HEK293 (cell line): ENCODE measurements around the gene TBX6.

Experiments used
- ZNF394 ChIP-seq: fragments of 450-650 bp; formaldehyde crosslinking; IDR thresholded peaks from 2 replicates; pipeline ENCODE4 v1.5.1; 2016; ENCODE audit warnings: missing biosample characterization, missing genetic modification characterization, mild to moderate bottlenecking, moderate library complexity, borderline replicate concordance
- TF ChIP-seq, protein P1 (sequence below): fragments of 450-650 bp; formaldehyde crosslinking; IDR thresholded peaks from 2 replicates; pipeline ENCODE4 v1.5.1; 2016; ENCODE audit warnings: missing biosample characterization, missing genetic modification characterization

DNA sequence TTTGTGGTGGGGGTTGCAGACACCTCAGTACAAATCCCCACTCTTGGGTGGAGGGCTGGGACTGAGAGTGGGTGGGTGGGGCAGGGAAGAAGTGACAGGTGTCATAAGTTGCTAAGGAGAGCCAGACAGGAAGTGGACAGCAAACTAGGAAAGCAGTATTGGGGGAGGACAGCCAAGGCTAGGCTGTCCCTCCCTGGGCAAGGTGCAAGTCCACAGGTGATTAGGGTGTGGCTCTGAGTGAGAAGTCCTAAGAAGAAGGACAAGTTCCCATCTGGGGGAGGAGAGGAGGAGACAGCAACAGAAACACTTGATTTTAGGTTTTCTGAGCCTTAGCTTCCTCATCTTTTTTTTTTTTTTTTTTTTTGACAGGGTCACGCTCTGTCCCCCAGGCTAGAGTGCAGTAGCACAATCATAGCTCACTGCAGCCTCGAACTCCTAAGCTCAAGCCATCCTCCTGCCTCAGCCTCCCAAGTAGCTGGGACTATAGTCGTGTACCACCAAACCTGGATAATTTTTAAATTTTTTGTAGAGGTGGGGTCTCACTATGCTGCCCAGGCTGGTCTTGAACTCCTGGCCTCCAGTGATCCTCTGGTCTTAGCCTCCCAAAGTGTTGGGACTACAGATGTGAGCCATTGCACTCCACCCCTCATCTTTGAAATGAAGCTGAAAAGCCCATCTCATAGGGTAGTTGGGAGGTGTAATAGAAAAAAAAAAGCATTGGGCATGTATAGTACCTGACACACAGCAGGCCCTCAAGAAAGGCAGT is 28.8 kb upstream of the TBX6 start:
- TF ChIP-seq, protein P1, sequence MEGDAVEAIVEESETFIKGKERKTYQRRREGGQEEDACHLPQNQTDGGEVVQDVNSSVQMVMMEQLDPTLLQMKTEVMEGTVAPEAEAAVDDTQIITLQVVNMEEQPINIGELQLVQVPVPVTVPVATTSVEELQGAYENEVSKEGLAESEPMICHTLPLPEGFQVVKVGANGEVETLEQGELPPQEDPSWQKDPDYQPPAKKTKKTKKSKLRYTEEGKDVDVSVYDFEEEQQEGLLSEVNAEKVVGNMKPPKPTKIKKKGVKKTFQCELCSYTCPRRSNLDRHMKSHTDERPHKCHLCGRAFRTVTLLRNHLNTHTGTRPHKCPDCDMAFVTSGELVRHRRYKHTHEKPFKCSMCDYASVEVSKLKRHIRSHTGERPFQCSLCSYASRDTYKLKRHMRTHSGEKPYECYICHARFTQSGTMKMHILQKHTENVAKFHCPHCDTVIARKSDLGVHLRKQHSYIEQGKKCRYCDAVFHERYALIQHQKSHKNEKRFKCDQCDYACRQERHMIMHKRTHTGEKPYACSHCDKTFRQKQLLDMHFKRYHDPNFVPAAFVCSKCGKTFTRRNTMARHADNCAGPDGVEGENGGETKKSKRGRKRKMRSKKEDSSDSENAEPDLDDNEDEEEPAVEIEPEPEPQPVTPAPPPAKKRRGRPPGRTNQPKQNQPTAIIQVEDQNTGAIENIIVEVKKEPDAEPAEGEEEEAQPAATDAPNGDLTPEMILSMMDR (tag by site-specific recombination), result no peak
- no peak for TF ChIP-seq ZNF394 (tag by site-specific recombination)
